GM13976 (cell line): ENCODE data around the gene TNFRSF1B.

Source experiments
- DNase-seq: peaks from one replicate; pipeline ENCODE4 v3.0.0; 2012; ENCODE audit warnings: low spot score
- CTCF ChIP-seq: IDR thresholded peaks from 2 replicates; pipeline ENCODE4 v1.5.1; 2012; ENCODE audit warnings: borderline replicate concordance, mild to moderate bottlenecking; ENCODE audit not compliant: insufficient read depth; ENCODE audit errors: extremely low read depth, missing control alignments, control extremely low read depth
- in situ Hi-C: fragments of 300-500 bp; cut with MboI; formaldehyde crosslinking; loops from one replicate; pipeline ENCODE4 v1.12.0; 2022; ENCODE audit warnings: low sequenced_read_pairs, mixed read lengths, inconsistent platforms; ENCODE audit not compliant: unreplicated experiment

TNFRSF1B gene

GRCh38 chr1:12204754-12205658 lies 38.2 kb downstream of the TNFRSF1B start:
- no peak for DNase-seq
- in situ Hi-C loops = loop anchor here (5.0 kb wide), 1 partner anchor 78 kb away; no protein-coding TSS in a partner anchor
- no peak for TF ChIP-seq CTCF

GRCh38 chr1:12206238-12206637 lies 39.4 kb downstream of the TNFRSF1B start:
- in situ Hi-C loops = no loop called here
- no peak for DNase-seq
- no peak for TF ChIP-seq CTCF

- no peak for DNase-seq
- TF ChIP-seq CTCF = no peak
- in situ Hi-C loops = no loop called here
Measured at GRCh38 chr1:12206792-12207424, 40.1 kb downstream of the TNFRSF1B start.

GRCh38 chr1:12208271-12208670 lies 41.5 kb downstream of the TNFRSF1B start:
- in situ Hi-C loops = no loop called here
- no peak for DNase-seq
- TF ChIP-seq CTCF = no peak

GRCh38 chr1:12208764-12209494 lies 42.1 kb downstream of the TNFRSF1B start:
- in situ Hi-C loops = no loop called here
- DNase-seq = peak; percentile 86
- TF ChIP-seq CTCF = peak; percentile 83

- no peak for DNase-seq
- in situ Hi-C loops = no loop called here
- TF ChIP-seq CTCF = no peak
Measured at GRCh38 chr1:12209495-12209832, 42.7 kb downstream of the TNFRSF1B start.
